Activated CD4-positive, alpha-beta T cell treated with anti-CD3 and anti-CD28 coated beads, Interleukin-2, Interleukin-4, amounts not matched to agents 100 ng/mL and 50 ng/mL, durations not matched to agents 16 hours and 8 hours (primary cell): Measurements from ENCODE around the gene TRPV3.

Source experiments
- DNase-seq: peaks from one replicate; pipeline ENCODE4 v3.0.0-alpha.2; 2020; ENCODE audit warnings: low spot score

TRPV3 gene

DNA sequence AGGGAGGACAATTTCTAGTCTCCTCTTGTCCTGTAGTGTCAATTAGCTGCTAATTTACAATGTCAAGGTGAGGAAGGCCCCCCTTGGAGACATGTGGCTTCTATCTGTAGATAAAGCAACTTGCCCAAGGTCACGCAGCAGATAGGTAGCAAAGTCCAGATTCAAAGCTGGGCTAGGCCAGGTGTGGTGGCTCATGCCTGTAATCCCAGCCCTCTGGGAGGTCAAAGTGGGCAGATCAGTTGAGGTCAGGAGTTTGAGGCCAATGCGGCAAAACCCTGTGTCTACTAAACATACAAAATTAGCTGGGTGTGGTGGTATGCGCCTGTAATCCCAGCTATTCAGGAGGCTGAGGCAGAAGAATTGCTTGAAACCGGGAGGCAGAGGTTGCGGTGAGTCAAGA, 11.1 kb downstream of the TRPV3 start:
- no peak for DNase-seq

DNA sequence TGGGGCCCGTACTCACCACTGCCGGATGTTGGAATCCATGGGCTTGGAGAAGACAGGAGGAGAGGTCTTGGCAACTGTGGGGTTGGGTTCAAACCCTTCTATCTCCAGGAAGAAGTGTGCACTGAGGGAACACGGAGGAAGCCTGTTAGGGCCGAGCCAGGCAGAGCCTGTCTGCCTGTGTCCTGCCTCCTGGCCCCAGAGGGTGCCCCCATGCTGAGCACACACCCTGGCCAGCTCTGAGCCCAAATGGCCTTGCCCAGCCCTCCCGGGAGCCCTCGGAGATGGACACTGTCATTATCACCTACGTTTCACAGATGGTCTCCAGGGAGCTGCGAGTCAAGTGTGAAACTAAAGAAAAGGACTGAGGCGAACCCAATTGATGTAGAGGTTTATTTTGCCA, 12.5 kb downstream of the TRPV3 start:
- DNase-seq: no peak

DNA sequence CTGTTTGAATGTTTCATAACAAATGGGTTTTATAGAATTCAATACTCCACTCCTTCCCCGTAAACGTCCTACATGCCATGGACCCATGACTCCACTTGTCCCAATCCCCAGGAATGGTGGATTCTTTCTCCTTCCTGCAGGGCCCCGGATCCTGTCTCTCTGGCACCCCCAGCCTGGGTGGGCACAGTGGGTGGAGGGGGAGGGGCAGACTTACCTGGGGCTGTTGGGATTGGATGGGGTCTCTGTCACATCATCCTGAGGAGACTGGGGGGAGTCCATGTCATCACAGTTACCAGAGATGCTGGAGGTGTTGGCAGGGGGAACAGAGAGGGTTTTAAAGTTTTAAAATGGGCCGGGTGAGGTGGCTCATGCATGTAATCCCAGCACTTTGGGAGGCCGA, 13.2 kb downstream of the TRPV3 start:
- no peak for DNase-seq

DNA sequence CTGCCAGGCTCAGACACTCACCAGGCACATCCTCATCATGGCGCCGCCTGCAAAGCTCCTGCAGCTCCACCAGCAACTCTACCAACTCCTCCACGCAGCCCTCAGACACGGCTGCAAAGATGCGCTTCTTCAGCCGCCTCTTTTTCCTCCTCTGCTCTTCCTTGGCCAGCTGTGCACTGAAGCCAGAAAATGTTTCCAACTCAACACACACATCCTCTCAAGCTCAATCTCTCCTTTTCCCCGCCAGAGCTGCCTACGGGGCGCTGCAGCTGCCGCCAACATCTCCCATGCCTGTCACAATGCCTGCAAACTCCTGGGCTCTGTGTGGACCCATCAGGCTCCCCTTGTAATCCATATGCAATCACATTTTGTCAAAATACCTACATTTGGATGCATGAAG, 14.2 kb downstream of the TRPV3 start:
- DNase-seq: no peak

GRCh38 chr17:3542410-3543088, 15.1 kb downstream of the TRPV3 start:
- no peak for DNase-seq

DNA sequence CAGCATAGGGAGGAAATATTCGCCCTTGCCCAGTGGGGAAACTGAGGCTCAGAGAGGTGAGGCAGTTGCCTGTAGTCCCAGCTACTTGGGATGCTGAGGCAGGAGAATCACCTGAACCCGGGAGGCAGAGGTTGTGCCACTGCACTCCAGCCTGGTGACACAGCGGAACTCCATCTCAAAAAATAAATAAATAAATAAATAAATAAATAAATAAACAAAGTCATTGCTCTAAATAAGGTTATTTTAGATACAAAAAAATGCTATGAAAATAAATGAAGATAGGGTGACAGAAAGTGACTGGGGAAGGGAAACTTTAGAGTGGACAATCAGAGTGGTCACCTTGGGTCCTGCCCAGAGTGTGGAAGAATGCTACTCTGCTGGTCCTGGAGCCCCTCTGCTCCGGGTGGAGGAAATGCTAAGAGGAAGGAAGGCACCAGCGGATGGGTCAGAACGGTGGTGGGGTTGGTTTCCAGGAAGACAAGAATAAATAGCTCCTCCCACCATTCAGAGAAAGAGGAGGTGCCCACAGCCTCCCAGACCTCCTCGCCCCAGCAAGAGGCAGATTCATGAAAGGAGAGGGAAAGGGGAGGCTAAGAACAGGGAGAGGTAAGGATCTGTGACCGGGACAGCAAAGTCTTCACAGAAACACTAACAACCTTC, 17.6 kb downstream of the TRPV3 start:
- DNase-seq: no peak

DNA sequence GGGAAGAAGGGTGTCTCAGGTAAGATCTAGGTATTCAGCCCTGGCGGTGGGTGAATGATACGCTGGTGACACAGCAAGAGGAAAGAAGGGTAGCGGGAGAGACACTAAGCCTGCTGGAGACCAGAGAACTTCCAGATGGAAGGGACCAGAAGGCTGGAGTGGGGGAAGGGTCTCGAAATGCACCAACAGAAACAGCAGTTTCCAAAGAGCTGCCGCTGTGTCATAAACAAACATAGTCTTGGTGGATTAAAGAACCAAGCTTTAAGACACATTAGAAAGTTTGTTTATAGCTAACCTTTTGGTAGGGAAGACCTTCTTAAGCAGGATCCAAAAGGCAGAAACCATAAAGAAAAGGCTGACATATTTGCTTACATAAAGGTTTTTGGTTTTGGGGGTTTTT, 20.9 kb downstream of the TRPV3 start:
- DNase-seq: no peak

DNA sequence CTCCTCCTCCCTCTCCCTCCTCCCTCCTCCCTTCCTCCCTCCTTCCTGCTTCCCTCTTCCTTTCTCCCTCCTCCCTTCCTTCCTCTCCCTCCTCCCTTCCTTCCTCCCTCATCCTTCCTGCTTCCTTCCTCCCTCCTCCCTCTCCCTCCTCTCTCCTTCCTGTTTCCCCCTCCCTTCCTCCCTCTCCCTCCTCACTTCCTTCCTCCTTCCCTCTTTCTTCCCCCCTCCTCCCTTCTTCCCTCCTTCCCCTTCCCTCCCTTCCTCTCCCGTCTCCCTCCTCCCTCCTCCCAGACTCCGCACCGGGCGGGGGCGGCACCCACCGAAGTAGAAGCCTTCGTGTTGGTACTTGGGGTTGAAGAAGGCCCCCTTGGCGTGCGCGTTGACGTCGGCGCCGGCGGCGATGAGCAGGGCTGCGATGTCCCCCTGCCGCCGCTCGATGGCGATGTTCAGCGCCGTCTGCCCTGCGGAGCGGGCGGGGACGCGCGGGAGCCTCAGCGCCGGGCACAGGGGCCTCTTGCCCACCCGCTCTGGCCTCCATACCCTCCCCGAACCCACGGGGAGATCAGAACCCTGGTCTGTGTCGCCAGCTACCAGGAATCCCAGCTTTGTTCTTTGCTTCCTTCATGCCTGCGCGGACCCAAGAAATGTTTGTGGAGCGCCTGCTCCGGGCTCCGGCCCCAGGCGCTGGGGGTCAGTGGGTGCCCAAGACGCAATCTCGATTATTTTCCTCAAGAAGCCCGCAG, 22.2 kb downstream of the TRPV3 start:
- peak; percentile 49 for DNase-seq

GRCh38 chr17:3534881-3535252, 22.7 kb downstream of the TRPV3 start:
- no peak for DNase-seq

DNA sequence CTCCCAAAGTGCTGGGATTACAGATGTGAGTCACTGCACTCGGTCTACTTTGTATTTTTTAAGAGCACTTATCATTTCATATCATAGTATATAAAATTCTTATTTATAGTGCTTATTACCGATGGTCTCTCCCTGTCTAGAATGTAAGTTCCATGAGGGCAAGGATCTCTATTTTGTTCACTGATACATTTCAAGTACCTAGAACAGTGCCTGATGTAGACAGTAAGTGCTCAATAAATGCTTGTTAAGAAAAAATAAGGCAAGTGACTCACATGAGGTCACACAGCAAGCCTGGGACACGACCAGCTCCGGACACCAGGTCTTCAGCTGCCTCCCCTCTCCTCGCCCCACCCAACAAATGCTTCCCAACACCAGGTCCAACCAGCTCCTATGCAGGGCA, 23.9 kb downstream of the TRPV3 start:
- no peak for DNase-seq

GRCh38 chr17:3532859-3533142, 24.8 kb downstream of the TRPV3 start:
- DNase-seq: no peak

DNA sequence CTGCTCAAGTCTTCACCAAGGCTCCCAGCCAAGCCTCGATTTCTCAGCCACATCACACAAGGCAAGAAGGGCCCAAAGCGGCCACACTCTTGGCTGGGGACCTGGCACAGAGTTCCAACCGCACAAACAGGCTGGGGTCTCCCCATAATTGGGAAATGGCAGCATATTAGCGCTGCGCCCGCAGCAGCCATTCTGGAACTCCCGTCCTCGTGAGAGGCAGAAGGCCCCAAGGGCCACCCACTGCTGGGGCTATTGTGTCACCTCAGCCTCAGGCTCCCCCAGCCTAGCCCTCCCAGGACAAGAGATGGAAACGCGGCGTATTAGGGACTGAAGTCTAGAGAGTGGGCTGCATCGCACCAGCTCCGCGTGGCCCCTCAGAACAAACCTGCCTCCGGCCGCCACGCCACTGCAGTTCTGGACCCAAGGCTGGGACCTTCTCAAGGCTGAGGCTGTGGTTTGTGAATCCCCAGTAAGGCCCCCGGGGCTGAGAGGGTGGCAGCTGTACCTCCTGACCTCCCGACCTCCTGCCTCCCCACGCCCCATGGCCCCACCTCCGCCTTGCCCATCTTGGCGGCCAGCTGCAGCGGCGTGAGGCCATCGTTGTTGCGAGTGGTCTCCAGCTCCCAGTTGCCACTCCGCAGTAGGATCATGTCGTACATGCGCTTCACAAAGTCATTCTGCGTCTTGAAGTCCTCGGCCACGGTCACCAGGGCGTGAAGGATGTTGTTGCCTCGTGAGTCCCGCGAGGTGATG, 25.3 kb downstream of the TRPV3 start:
- DNase-seq: no peak

DNA sequence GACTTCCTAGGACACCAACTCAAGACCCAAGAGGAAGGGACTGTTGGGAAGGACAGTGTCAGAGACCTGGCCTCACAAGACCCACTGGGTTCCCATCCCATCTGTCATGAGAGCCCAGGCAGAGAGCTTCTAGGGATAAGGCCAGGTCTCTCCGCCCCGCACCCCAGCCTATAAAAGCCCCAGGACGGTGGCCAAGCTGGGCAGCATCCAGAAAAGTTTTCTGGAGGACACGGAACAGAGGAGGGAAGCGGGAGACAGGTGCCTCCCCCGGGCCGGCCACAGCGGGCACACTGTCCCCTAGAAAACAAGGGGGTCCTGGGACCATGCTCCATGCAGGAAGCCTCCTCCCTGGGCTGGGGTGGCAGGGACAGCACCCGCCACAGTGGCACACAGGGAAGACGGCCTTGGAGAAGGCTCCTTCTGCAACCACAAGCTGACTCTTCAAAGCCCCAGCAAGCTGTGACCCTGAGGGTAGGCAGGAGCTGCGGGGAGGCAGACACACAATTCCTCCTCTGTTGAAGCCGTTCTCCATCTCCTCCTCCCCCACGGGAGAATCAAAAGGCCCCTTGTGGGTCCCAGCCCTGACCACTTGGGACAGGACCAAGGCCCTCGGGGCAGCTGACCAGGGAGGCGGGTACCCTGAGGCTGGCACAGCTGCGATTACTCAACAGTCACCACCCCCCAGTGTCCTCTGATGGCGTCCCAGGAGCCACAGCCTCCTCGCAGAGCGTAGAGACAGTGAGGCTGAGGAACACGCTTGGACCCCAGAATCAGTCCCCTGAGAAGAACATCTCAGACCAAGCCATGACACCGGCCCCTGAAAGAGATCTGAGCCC, 26.1 kb downstream of the TRPV3 start:
- no peak for DNase-seq

- DNase-seq: no peak
Measured at GRCh38 chr17:3529817-3530741, 27.5 kb downstream of the TRPV3 start.

DNA sequence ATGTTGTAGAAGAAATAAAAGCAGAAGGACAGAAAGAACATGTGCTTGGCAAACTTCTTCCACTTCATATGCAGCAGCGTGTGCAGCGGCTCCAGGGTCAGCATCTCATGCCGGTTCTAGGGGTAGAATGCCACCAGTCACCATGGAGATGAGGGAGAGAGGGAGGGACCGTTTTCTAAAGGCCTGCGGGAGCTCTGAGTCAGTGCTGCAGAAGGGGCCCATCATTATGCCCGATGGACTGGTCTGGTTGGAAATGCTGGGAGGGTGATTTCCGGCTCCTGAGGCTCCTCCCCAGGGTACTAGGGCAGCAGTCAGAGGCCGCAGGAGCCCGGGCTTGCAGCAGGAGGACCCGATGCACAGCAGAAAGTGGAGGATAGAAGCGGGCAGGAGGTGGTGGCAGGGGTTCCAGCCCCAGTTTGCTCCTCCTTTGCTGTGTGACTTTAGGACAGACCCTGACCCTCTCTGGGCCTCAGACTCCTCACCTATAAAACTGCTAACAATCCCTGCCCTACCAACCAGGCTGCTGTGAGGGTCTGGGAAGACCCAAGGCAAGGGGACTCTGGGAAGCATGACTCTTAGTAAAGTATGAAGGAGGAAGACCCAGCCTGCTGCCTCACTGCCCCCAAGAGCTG, 28.6 kb downstream of the TRPV3 start:
- DNase-seq: no peak

GRCh38 chr17:3528403-3528851, 29.2 kb downstream of the TRPV3 start:
- DNase-seq: no peak

DNA sequence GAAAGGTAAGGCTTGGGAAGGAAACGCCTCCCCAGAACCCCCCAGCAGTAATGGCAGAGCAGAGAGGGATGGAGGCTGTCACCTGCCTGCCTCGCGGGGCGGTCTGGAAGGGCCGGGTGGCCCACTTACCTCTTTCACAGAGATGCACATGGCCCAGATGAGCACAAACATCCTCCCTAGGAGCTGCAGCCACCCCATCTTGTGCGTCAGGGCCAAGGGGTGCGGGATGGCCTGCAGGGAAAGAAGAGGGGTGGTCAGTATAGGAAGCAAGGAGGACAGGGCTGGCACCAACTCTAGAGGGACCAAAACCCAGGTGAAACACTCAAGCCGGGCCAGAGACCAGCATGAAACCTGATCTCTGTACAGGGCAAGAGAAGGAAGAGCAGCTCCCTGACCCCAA, 29.7 kb downstream of the TRPV3 start:
- no peak for DNase-seq

GRCh38 chr17:3527468-3527867, 30.1 kb downstream of the TRPV3 start:
- no peak for DNase-seq

GRCh38 chr17:3526971-3527370, 30.6 kb downstream of the TRPV3 start:
- no peak for DNase-seq

- DNase-seq: no peak
Measured at GRCh38 chr17:3526491-3526890, 31.1 kb downstream of the TRPV3 start.
